A549 treated with Mapracorat at 1 μM for 4 hours (cell line): Measurements from ENCODE around the gene APOE. TPM values are rescaled to one million over a fixed set of nuclear protein-coding genes. Genes with fewer than 3 reads are reported as not detected.

Source experiments
- total RNA-seq: library from RNA; stranded (reverse); fragments of 200-300 nt; extraction: Qiagen RNA extraction; gene quantifications from 5 replicates; pipeline ENCODE4 v1.2.3, GENCODE V29; 2022

The APOE gene
- total RNA-seq: 10.9 to 22.2 TPM (median 15.7 TPM) in 5 replicates

GRCh38 chr19:44905437-44906160 is at the start of gene APOE:
Gene APOE (plus strand): TSS chr19:44905796. CDS start chr19:44906625, 829 bp downstream.

GRCh38 chr19:44891016-44891882 is 14.3 kb upstream of the APOE start, which contains the start of gene TOMM40:
Gene TOMM40 (plus strand): TSS chr19:44891254. CDS start chr19:44891416, 162 bp downstream.

GRCh38 chr19:44914433-44915206 is 9.0 kb downstream of the APOE start, which contains the start of gene APOC1:
Gene APOC1 (plus strand): TSS chr19:44914608. CDS start chr19:44914892, 284 bp downstream.

GRCh38 chr19:44942067-44942571 is 36.5 kb downstream of the APOE start, which contains the start of gene APOC4:
Gene APOC4 (plus strand): TSS chr19:44942237. CDS start chr19:44942278, 41 bp downstream.

GRCh38 chr19:44954649-44955504 is 49.3 kb downstream of the APOE start, which contains the start of gene CLPTM1:
Gene CLPTM1 (plus strand): TSS chr19:44955380. CDS start chr19:44955396, 16 bp downstream.

Other genes starting within 250 kb of the APOE start
- gene CEACAM19, start 234.3 kb upstream of the APOE start, total RNA-seq: 7.1 to 12.3 TPM (median 9.3 TPM) in 5 replicates
- gene CEACAM16, start 206.6 kb upstream of the APOE start, total RNA-seq: 0.17 to 0.18 TPM in 2 of 5 replicates, not detected in the others
- gene BCL3, start 157.1 kb upstream of the APOE start, total RNA-seq: 36.2 to 64.0 TPM (median 57.4 TPM) in 5 replicates
- gene CBLC, start 127.9 kb upstream of the APOE start, total RNA-seq: not detected in 5 replicates
- 63.9 to 86.4 TPM (median 82.4 TPM) in 5 replicates for gene BCAM, start 96.7 kb upstream of the APOE start, total RNA-seq
- 69.8 to 82.6 TPM (median 77.9 TPM) in 5 replicates for gene NECTIN2, start 59.5 kb upstream of the APOE start, total RNA-seq
- gene TOMM40, start 14.5 kb upstream of the APOE start, total RNA-seq: 188 to 263 TPM (median 237 TPM) in 5 replicates
- gene APOC1, start 8.8 kb downstream of the APOE start, total RNA-seq: 98.6 to 128 TPM (median 113 TPM) in 5 replicates
- gene APOC4, start 36.4 kb downstream of the APOE start, total RNA-seq: not detected in 5 replicates
- not detected in 5 replicates for gene APOC2, start 40.3 kb downstream of the APOE start, total RNA-seq
- gene CLPTM1, start 49.6 kb downstream of the APOE start, total RNA-seq: 136 to 197 TPM (median 165 TPM) in 5 replicates
- gene RELB, start 95.7 kb downstream of the APOE start, total RNA-seq: 23.9 to 46.8 TPM (median 41.0 TPM) in 5 replicates
- gene CLASRP, start 133.2 kb downstream of the APOE start, total RNA-seq: 52.7 to 80.7 TPM (median 66.8 TPM) in 5 replicates
- gene ZNF296, start 170.7 kb downstream of the APOE start, total RNA-seq: 9.3 to 15.7 TPM (median 13.8 TPM) in 5 replicates
- gene GEMIN7, start 173.5 kb downstream of the APOE start, total RNA-seq: 87.1 to 92.1 TPM (median 90.7 TPM) in 5 replicates
- gene PPP1R37, start 187.4 kb downstream of the APOE start, total RNA-seq: 24.6 to 41.0 TPM (median 38.8 TPM) in 5 replicates